HG02588 (cell line): Measurements from ENCODE around the gene RASGRF2.

Experiments used
- ATAC-seq: cut with Tn5 transposase; IDR thresholded peaks from one replicate; pipeline ENCODE4 v1.9.1; 2021; ENCODE audit warnings: mild to moderate bottlenecking, moderate library complexity; ENCODE audit not compliant: unreplicated experiment

The RASGRF2 gene, protein sequence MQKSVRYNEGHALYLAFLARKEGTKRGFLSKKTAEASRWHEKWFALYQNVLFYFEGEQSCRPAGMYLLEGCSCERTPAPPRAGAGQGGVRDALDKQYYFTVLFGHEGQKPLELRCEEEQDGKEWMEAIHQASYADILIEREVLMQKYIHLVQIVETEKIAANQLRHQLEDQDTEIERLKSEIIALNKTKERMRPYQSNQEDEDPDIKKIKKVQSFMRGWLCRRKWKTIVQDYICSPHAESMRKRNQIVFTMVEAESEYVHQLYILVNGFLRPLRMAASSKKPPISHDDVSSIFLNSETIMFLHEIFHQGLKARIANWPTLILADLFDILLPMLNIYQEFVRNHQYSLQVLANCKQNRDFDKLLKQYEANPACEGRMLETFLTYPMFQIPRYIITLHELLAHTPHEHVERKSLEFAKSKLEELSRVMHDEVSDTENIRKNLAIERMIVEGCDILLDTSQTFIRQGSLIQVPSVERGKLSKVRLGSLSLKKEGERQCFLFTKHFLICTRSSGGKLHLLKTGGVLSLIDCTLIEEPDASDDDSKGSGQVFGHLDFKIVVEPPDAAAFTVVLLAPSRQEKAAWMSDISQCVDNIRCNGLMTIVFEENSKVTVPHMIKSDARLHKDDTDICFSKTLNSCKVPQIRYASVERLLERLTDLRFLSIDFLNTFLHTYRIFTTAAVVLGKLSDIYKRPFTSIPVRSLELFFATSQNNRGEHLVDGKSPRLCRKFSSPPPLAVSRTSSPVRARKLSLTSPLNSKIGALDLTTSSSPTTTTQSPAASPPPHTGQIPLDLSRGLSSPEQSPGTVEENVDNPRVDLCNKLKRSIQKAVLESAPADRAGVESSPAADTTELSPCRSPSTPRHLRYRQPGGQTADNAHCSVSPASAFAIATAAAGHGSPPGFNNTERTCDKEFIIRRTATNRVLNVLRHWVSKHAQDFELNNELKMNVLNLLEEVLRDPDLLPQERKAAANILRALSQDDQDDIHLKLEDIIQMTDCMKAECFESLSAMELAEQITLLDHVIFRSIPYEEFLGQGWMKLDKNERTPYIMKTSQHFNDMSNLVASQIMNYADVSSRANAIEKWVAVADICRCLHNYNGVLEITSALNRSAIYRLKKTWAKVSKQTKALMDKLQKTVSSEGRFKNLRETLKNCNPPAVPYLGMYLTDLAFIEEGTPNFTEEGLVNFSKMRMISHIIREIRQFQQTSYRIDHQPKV (N-terminal part only)

DNA sequence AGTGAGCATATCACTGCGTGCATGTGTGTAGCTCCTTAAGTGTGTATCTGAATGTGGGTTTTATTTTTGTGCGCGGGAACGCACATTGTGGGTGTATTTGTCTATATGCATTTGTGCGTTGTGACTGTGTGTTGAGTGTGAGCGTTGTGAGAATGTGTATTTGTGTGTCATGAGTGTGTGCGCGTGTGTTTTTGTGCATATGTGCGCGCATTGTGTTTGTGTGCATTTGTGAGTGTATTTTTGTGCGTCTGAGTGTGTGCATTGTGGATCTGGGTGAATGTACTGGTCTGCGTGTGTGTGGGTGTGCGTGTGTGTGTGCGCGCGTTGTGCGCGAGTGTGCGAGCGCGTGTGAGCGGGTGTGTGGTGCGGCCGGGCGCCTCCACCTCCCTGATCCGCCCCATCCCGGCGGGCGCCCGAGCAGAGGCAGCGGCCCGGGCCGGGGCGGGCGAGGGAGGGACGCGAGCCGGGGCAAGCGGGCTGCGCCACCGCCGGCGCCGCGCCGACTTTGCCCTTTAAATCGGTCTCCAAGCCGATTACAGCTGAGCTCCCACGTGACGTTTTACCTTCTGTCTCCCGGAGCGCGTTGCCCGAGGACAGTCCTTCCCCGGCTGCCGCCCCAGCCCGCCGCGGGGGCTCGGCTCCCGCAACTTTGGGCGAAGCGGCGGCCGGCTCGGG is at the start of gene RASGRF2:
RASGRF2 (plus strand) TSS at position 596 of the 675 bp plus-strand sequence. CDS start 376 bp downstream, outside the sequence.
- no peak for ATAC-seq

DNA sequence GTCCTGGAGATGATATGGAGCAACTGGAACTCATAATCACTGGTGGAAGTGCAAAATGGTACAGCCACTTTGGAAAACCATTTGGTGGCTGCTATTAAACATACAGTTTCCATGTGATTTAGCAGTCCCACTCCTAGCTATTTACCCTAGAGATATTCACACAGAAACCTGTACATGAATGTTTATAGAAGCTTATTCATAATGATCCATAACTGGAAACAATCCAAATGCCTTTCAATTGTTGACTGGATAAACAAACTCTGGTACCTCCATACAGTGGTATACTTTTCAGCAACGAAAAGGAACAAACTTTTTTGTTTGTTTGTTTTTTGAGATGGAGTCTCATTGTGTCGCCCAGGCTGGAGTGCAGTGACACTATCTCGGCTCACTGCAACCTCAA is 47.7 kb upstream of the RASGRF2 start:
- no peak for ATAC-seq

DNA sequence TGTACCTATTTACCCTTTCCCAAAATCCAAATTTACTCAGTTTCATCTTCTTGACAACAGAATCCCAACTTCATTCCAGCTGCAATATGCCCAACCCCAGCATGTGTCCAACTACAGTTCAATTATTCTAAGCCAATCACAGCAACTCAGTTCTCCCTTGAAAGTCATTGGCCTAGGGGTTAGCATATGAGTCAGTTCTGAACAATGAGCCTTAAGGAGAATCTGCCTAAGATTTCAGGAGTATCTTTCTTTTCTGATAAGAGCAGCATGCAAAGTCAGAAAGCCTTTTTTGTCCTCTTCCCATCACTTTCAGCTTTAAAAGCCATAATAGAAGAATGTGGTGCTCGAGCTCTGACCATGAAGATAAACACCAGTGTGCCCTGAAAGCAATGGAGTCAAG is 44.4 kb upstream of the RASGRF2 start:
- no peak for ATAC-seq

DNA sequence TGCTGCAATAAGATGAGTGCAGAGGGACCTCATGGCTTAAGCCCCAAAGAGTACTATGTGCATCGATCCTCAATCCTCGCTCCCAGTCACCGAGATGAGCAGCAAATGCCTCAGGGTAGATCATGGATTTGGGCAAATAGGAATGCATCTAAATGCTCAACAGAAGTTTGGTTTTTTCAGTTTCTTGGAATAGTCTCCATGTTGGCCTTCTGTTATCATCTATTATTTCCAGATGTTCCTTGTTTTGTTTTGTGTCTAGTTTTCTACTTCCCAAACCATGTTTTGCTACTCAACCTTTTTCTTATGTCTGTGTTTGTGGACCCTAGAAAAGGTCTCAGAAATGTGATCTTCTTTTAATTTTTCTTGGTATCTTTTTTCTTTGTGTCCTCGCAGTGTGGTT is 43.5 kb upstream of the RASGRF2 start:
- no peak for ATAC-seq

DNA sequence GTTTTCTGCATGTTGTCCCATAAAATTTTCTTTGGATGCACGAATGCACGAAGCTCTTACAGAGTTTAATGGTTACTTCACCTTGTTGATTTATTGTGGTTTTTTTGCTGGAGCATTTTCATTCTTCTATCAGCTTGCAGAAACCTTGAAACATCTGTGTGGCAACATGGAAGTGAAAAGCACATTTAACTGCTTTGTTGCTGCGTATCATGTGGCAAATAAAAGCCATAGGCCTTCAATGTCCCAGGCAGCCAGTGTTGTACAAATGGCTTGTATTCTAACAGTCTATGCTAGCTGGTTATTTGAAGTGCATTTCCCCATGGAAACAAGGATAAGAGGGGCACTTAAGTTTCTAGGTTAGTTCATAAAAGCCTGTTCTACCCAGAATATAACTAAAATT is 42.5 kb upstream of the RASGRF2 start:
- no peak for ATAC-seq

DNA sequence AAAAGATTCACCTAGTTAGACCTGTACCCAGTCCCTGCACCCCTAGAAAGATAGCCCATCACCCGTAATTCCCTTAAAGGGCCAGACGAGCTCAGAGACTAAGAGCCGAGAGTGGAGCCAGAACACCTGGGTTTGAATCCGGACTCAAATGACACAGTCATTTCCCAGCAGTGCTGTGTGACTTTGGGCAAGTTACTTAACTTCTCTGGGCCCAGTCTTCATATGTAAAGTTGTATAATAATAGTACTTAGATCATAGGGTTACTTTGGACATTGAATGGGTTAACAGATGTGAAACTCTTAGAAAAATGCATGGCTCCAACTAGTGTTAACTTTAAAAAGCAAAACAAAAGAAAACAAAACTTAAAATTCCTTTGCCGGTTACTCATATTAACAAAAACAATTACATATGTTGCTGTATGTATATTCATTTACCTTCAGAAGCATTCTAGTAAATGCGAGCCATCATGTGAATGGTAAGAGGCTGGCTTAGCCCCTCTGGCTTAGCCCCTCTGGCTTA is 40.4 kb upstream of the RASGRF2 start:
- ATAC-seq = no peak

DNA sequence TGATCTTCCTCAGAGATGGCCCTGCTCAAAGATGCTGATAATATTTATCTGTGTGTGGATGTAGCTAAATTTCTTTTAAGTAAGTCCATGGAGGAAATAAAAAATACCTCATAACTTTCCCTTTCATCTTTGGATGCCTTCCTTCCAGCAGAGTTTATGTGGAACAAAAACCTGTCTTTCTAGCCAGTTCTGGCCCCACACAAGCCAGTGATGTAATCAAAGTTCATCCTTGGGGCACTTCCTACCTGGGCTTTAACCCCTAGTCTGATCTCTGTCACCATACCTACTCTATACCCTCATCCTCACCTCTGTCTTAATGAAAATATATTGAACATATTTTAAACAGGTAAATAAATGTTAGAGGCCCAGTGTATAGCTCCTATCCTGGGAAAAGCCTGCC is 39.8 kb upstream of the RASGRF2 start:
- ATAC-seq = no peak

DNA sequence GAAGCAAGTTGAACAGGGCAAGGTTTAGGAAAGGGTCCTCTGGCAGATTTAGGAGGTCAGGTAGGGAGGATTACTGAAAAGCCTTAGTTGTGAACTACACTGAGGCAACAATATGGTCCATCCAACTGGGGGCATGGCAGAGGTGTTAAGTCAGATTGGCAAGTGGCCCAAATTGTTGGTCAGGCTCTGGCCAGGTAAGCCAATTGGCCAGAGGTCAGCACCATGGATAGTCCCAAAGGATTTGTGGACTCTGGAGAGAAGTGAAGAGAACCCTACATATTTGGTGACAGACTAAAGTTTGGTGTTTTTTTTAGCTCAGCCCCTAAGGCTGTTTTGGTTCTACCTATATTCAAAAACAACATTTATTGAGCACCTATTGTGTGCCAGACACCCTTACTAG is 39.1 kb upstream of the RASGRF2 start:
- ATAC-seq = no peak

DNA sequence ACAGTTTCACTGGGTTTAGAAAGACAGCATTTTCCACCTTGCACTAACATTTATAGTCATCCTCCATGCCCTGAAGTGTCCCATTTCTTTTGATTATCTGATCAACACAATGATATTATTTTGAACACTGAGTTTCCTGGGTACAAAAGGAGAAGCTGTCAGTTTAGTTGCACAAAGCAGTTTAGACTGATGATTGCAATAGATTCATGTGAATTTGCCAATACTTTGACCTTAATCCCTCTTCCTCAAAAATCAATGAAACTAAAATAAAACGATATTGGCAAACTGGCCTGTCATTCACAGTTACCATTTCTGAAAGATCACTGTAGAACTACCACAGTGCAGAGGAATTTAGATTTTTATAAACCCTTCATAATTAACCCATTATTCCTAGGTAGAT is 34.2 kb upstream of the RASGRF2 start:
- ATAC-seq = no peak

DNA sequence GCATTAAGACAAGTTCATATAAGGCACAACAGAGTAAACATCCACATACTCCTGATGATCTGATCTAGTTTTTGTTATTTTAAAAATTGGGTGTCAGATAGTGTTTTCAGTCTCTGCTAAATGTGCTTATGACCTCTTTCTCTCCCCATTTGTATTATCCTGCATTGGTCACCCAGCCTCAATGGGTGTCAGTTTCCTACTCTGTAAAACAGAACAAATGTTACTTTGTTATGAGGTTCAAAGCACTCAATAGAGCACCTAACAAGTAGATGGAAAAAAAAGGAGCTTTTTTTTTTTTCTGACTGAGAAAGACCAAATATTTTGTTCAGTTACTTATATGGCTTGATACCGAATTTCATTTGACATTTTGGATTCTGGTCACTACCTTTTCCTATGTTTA is 33.6 kb upstream of the RASGRF2 start:
- ATAC-seq = no peak

DNA sequence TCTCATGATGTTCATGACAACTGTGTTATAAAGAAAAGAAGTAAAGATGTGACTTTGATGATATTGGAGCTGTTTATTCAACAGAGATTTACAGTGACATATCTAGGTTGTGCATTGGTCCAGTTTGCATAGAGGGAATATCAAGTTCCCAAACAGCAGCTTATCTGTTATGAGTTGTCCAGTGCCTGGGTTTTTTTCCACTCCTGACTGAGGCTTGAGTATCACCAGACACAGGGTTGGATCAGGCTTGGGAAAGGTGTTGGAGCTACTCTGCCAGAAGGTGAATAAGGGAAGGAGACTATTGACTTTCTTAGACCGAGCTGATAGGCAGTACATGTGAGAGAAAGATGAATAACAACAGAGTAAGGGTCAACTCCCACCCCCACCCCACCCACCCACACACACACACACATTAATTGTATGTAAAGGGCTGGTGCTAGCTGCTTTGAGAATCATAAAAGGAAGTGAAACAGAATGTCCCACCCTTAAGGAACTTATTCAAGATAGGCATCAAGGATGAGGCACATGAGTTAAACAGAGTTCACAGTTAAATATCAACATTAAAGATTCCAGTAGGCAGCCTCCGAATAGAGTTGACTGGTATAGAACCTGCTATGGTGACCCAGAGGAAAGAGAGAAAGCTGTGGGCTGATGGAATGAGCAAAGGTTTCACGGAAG is 33.0 kb upstream of the RASGRF2 start:
- no peak for ATAC-seq

DNA sequence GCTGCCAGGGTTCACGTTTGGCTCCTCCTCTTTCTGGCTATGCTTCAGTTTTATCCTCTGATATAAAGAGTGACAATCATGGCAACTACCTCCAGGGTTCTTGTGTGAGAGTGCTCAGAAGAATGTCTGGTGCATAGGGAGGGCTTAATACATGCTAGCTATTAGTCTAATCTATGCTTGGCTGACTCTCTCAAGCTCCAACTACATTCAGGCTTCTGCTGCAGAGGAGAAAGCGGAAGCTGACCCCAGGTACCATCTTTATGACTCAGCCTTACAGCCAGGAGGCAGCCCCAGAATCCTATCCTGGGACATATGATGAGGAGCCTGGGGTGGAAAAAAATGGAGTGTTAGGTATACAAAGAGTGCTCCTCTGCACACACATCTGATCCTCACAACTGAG is 32.1 kb upstream of the RASGRF2 start:
- no peak for ATAC-seq

DNA sequence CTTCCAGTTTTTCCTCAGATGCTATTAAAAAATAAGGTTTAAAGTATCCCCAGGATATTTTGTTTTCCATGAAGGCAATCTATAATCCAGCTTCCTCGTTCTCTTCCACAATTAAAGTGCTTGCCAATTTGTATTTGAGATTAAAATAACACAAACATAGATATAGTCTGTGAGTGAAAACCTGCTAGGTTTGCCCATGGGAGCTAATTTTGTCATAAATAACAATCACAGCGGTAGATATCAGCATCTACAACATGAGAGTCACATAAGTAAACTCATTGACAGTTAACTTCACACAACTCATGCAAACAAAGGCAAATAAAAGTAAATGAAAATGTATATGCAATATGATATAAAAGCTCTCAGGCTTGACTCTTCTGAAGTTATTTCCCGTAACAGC is 29.2 kb upstream of the RASGRF2 start:
- ATAC-seq = no peak

DNA sequence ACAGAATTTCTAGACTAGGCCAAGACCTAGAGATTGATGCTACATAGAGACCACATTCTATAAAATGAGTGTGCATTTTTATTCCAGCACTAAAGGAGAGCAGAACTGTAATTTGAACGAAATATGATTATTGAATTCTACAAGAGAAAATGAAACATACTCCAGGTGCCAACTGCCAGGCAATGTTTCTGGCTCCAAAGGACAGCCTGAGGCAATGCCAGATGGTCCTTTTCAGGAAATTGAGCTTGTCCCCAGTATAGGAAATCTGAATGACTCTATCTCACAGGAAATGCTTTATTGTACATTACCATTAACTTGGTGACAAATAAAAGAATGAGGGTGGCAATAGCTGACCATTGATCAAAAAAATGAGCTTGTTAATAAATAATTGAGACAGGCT is 28.8 kb upstream of the RASGRF2 start:
- ATAC-seq = no peak

DNA sequence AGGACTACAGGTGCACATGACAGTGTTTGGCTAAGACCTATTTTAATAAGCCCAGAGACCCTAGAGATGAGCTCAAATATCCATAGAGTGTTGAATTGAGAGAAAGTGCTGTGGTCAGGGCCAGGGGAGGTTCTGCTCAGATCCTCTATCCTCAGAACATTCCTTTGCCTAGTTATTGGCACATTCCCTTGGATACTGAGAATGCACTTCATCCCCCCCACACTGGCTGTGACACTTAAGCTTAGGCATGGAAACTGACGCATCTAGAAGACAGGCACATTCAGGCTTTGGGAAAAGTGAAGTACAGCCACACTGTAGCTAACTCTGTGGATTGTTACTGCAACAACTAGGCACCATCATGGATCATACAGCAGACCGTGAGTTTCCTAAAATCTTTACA is 27.1 kb upstream of the RASGRF2 start:
- no peak for ATAC-seq

DNA sequence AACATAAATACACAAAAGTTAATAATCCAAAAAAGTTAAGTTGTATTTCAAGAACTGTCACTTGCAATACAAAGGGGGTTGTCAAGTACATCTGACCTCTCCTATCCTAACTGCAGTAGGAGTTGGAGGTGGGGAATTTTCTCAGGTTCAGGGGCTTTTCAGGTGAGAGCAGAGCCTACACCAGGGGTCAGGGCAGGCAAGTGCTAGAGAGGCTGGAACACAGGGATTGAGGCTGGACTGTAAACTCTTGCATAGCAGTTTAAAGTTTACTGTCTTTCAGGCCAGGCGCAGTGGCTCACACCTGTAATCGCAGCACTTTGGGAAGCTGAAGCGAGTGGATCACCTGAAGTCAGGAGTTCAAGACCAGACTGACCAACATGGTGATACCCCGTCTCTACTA is 25.4 kb upstream of the RASGRF2 start:
- no peak for ATAC-seq

DNA sequence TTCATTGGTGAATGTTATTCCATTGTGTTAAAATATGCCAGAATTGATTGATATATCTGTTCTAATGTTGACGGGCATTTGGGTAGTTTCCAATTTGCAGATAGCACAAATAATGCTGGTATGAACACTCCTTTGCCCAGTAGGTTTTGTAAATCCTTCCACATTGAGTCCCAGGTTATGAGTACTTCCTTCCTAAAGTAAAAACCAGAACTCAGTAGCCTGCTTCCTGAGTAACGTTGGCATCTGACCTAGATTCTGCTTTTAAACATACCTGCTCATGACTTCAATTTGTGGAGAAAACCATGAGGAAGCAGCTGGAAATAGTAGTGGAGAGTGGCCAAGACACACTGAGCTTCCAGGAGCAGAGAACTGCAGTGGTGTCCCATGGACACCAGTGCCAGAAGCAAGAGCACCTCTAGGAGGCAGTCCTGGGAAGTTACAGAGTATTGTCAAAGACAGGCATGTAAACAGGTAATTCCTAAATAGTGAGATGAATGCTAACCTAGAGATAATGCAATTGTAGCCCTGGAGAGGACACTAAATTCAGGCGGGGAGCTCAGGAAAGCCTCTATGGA is 24.3 kb upstream of the RASGRF2 start:
- ATAC-seq = no peak

DNA sequence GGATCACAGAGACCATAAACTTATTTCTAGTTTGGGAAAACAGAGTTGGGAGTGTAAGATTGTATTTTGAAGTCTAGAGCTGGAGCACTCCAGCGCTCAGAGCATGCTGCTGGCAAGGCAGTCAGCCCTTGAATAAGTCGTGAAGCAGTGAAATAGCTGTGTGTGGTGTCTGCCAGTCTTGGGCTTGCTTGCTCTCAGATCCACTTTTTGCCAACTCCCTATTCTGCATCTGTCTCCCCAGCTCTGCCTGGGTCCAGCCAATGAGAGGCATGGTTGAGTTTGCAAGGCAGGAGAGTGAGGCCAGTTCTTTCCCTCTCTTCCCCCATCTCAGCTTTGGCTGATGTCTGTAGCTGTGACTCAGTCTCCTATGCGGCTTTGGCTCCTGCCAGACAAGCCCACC is 23.3 kb upstream of the RASGRF2 start:
- ATAC-seq = no peak

DNA sequence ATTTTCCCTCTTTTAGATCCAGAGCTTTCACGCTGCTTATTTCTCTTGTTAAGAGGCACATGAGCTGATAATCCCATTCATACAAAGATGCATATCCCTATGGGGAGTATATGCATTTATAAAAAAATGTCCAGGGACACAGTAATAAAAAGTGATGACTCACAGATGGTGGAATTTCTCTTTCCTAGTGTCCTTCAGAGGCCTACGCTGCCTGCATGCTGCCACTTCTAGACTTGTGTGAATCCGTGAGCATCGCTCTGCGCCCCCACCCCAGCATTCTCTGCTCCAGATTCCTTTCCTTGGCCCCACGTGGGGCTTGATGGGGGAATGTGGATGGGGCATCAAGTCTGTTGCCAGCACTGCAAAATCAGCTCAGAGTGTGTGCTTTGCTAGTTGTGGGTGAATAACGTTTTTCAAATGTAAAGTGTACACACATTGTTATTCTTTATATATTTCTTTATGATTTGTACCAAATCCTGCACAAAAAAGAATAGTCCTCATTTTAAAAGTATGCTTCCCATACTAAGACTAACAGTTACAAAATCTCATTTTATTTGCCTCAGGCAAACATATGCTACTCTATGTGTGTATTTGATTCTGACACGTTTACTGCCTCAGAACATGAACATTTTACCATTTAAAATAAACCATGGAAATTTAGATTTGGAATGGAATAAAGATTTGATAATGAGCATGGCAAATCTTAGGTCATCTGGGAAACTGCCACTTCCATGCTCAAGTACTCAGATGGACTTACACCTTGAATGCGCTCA is 22.4 kb upstream of the RASGRF2 start:
- ATAC-seq = no peak
